HG03135 (cell line): ENCODE results near the gene TRIM66.

Experiments
- ATAC-seq: cut with Tn5 transposase; IDR thresholded peaks from one replicate; pipeline ENCODE4 v1.9.1; 2021; ENCODE audit warnings: mild to moderate bottlenecking, moderate library complexity; ENCODE audit not compliant: unreplicated experiment

Gene TRIM66

GRCh38 chr11:8714622-8715225, 32.3 kb upstream of the TRIM66 start:
- no peak for ATAC-seq

GRCh38 chr11:8713760-8714454, 31.4 kb upstream of the TRIM66 start:
- no peak for ATAC-seq

GRCh38 chr11:8712506-8712905, 30.0 kb upstream of the TRIM66 start:
- no peak for ATAC-seq

- no peak for ATAC-seq
These were observed 29.5 kb upstream of the TRIM66 start for GRCh38 chr11:8711895-8712442.

GRCh38 chr11:8709777-8710176, 27.3 kb upstream of the TRIM66 start:
- ATAC-seq: no peak

GRCh38 chr11:8709002-8709672, 26.7 kb upstream of the TRIM66 start:
- no peak for ATAC-seq

- no peak for ATAC-seq
These were observed 25.2 kb upstream of the TRIM66 start for GRCh38 chr11:8707541-8708191.

- ATAC-seq: no peak
These were observed 24.4 kb upstream of the TRIM66 start for GRCh38 chr11:8706673-8707432.

- no peak for ATAC-seq
These were observed 22.7 kb upstream of the TRIM66 start for GRCh38 chr11:8705146-8705545.

- no peak for ATAC-seq
These were observed 21.7 kb upstream of the TRIM66 start for GRCh38 chr11:8704136-8704535.

GRCh38 chr11:8702598-8702915, 20.1 kb upstream of the TRIM66 start:
- no peak for ATAC-seq

GRCh38 chr11:8701891-8702597, 19.6 kb upstream of the TRIM66 start:
- ATAC-seq: no peak

- ATAC-seq: no peak
These were observed 17.4 kb upstream of the TRIM66 start for GRCh38 chr11:8699903-8700302.

GRCh38 chr11:8698917-8699441, 16.5 kb upstream of the TRIM66 start:
- no peak for ATAC-seq

GRCh38 chr11:8698379-8698851, 15.9 kb upstream of the TRIM66 start:
- no peak for ATAC-seq

- ATAC-seq: no peak
These were observed 14.6 kb upstream of the TRIM66 start for GRCh38 chr11:8697054-8697453.

GRCh38 chr11:8694137-8694536, 11.7 kb upstream of the TRIM66 start:
- no peak for ATAC-seq

GRCh38 chr11:8693555-8693954, 11.1 kb upstream of the TRIM66 start:
- ATAC-seq: no peak

GRCh38 chr11:8693010-8693551, 10.6 kb upstream of the TRIM66 start:
- no peak for ATAC-seq

- ATAC-seq: no peak
These were observed 10.0 kb upstream of the TRIM66 start for GRCh38 chr11:8692417-8692816.
